CD4-positive, alpha-beta T cell treated with Interferon alpha-2 for 1 hour (primary cell): ENCODE measurements around the gene TRPV2.

ENCODE experiments used
- DNase-seq, 2 donors: peaks; one replicate each; pipeline ENCODE4 v3.0.0-alpha.2; 2020 to 2022

TRPV2 gene

DNA sequence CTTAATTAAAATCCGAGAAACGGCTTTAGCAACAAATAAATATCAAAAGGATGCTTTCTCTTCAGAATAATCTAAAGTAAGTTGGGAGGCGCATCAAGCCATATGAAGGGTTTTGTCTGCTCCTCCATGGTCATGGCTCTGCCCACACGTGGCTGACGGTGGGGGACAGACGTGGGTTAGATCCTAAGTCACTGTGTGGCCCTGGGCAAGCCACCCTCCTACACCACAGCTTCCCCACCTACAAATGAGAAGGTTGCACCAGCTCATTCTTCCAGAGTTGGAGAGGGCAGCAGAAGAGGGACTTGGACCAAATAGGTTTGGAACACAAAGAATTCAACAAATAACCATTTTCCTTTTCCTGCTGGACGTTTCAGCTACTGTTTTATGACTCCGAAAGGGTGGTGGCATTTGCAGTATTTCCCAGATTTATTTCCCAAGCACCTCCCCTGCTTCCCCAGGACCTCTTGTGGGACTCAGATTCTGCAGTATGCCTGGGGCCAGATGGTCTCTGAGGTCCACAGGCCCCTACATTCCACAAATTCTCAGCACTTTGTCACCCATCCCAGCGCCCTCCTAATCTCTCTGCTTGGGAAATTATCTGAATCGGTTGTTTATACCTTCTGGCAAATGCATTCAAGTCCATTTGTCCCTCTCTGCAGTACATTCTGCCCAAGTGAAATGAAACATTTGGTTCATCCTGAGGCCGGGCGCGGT lies 58.8 kb downstream of the TRPV2 start:
- no peak for DNase-seq

DNA sequence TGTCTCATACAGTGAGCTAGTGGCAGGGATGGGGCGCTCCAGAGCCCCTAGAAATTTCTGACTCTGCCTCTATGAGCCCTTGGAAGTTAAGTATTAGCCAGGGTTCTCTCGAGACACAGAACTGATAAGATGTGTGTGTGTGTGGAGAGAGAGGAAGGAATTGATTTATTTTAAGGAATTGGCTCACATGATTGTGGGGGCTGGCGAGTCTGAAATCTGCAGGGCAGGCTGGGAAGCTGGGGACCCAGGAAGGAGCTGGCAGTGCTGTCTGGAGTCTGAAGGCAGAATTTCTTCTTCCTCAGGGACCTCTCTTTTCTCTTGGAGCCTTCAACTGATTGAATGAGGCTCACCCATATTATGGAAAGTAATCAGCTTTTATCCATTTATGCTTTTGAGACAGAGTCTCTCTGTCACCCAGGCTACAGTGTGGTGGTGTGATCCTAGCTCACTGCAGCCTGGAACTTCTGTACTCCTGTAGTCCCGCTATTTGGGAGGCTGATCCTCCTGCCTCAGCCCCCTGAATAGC lies 59.9 kb downstream of the TRPV2 start:
- no peak for DNase-seq

DNA sequence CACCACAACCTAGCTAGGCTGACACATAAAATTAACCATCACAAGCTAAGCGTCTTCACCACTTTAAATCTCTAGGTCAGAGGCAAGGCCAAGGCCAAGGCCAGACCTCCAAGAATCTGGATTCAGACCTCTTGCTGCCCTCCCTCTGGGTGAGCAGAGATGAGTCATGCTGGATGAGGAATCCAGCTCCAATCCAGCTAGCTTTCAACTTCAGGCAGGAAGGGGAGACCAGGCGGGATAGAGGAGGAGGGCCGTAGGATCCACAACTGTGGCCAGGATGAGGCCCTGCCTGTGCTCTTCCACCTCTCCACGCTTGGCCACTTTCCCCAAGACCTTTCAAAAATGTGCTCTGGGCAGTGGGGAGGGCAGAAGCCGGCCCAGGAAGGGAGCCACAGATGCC lies 61.9 kb downstream of the TRPV2 start:
- DNase-seq = no peak

DNA sequence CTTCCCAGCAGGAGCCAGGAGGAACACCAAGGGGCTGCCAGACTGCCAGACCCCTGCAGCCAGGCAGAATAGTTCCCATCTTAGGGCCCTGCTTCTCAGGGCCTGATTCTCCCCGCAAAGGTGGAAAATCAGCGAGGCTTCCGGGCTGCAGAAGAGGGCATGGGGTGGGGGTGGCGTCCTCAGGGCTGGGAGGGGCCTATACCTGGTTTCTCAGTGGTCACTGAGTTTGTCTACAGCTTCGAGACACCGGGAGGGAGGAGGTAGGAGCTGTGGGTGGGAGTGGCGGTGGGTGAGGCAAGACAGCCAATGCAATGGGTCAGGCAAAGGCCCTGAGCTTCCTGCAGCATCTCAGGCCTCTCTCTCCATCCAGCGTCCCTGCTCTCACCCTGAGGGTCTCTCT lies 62.3 kb downstream of the TRPV2 start:
- DNase-seq = no peak

GRCh38 chr17:16478649-16479048 lies 63.3 kb downstream of the TRPV2 start:
- DNase-seq = no peak

DNA sequence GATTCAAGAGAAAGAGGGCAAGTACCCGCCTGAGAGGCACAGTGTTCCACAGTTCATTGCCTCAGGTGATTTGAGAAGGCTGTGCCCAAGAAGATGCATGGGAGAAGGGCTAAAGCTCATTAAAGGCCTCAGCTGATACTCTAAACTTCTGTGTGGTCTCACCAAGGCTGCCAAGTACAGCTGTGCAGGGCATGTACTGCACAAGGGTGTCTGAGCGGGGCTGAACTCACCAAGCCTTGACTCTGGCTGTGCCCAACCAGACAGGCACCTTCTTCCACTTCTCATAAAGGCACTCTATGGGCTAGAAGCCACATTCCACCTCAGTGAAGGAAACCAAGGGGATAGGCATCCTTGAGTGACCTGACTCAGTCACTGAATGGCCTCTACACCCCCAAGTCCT lies 63.9 kb downstream of the TRPV2 start:
- DNase-seq = no peak

GRCh38 chr17:16480995-16481394 lies 65.6 kb downstream of the TRPV2 start:
- DNase-seq = no peak

- DNase-seq = no peak
These were observed 66.9 kb downstream of the TRPV2 start for GRCh38 chr17:16482253-16482652.

- no peak for DNase-seq
These were observed 67.8 kb downstream of the TRPV2 start for GRCh38 chr17:16483021-16483645.

DNA sequence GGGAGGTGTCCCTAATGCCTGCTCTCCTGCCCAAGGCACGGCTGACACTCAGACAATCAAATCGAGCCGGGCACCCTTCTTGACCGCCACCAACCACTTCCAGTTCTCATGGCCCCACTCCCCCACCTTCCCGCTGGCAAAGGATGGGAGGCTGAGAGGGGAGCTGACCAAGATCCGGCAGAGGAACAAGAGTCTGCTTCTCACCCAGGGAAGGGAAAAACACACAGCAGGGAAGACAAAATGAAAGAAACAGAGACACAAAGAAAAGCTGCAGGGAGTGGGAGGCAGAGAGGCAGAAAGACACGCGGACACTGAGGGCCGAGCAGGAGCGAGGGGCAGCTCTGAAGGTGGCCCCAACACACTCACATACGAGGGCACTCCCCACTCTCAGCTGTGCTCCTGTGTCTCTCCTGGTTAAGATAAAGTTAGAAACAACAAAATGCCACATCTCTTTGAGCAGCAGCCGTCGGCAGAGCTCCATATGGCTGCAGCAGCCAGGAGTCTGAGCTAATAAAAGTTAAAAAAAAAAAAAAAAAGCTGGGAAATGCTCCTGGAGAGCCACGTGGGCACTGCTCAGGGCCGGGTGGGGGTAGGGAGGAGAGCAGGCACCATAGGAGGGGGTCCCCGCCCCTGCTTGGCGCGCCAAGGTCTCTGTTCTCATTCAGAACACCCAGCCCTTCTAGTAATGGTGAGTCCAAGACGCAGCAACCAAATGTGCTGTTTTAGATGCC lies 69.2 kb downstream of the TRPV2 start:
- no peak for DNase-seq
